PC-9 (cell line): ENCODE data around the gene ELMO1. TPM values are rescaled to one million over a fixed set of nuclear protein-coding genes. Genes with fewer than 3 reads are reported as not detected.

Source experiments
- BruUV-seq: library from RNA; stranded (reverse); fragments of 400-500 nt; replicated peaks from 2 replicates; lab custom pipeline; 2021; lab: Mats Ljungman, UMichigan
- CTCF ChIA-PET: fragments of 300-600 bp; sonication (Branson Sonifier 250); formaldehyde crosslinking; loops from one replicate; lab custom pipeline; 2022; ENCODE audit warnings: antibody characterized with exemption; lab: Charles Lee
- POLR2A ChIA-PET: fragments of 300-600 bp; sonication (Branson Sonifier 250); formaldehyde crosslinking; loops from one replicate; lab custom pipeline; 2022; ENCODE audit warnings: antibody characterized with exemption; ENCODE audit not compliant: unreplicated experiment; lab: Charles Lee
- DNase-seq, 2 experiments: peaks; one replicate each; pipeline versions ENCODE4 v3.0.0 to v3.0.0-alpha.2; 2015 to 2022; ENCODE audit warnings: mixed read lengths in 1 of 2
- H2AFZ ChIP-seq: fragments of 200-600 bp; sonication (generic); 2 replicates; pipeline ENCODE4 v1.8.1; 2017; ENCODE audit warnings: antibody characterized with exemption
- H3F3A ChIP-seq: fragments of 200-600 bp; sonication (generic); 2 replicates; pipeline ENCODE4 v1.8.1; 2017; ENCODE audit warnings: antibody characterized with exemption, mild to moderate bottlenecking, low read depth; ENCODE audit not compliant: insufficient read depth
- H3K27ac ChIP-seq: fragments of 200-600 bp; sonication (generic); 2 replicates; pipeline ENCODE4 v1.6.1; 2016; ENCODE audit warnings: mixed run types
- H3K27me3 ChIP-seq: fragments of 200-600 bp; sonication (generic); 2 replicates; pipeline ENCODE4 v1.6.1; 2016; ENCODE audit warnings: low read depth, mixed run types; ENCODE audit not compliant: insufficient read depth
- H3K36me3 ChIP-seq: fragments of 200-600 bp; sonication (generic); 2 replicates; pipeline ENCODE4 v1.6.1; 2016; ENCODE audit warnings: low read depth, mixed run types
- H3K4me1 ChIP-seq: fragments of 200-600 bp; sonication (generic); replicated peaks from 2 replicates; pipeline ENCODE4 v1.6.1; 2016; ENCODE audit warnings: mixed run types; ENCODE audit not compliant: insufficient read depth
- H3K4me2 ChIP-seq: fragments of 200-600 bp; sonication (generic); 2 replicates; pipeline ENCODE4 v1.6.1; 2017; ENCODE audit warnings: mixed run types
- H3K4me3 ChIP-seq: fragments of 200-600 bp; sonication (generic); 2 replicates; pipeline ENCODE4 v1.6.1; 2016; ENCODE audit warnings: mixed run types
- H3K79me2 ChIP-seq: fragments of 200-600 bp; sonication (generic); 2 replicates; pipeline ENCODE4 v1.6.1; 2017; ENCODE audit warnings: low read depth, mixed run types
- H3K9me2 ChIP-seq: fragments of 200-600 bp; sonication (generic); 2 replicates; pipeline ENCODE4 v1.8.1; 2017; ENCODE audit warnings: mild to moderate bottlenecking; ENCODE audit not compliant: insufficient read depth
- H3K9me3 ChIP-seq: fragments of 200-600 bp; sonication (generic); 2 replicates; pipeline ENCODE4 v1.8.1; 2016; ENCODE audit warnings: low read depth; ENCODE audit not compliant: insufficient read depth
- H4K20me1 ChIP-seq: fragments of 200-600 bp; sonication (generic); 2 replicates; pipeline ENCODE4 v1.8.1; 2017; ENCODE audit not compliant: insufficient read depth
- CTCF ChIP-seq: fragments of 200-600 bp; sonication (generic); conservative IDR thresholded peaks from 2 replicates; pipeline ENCODE4 v1.6.1; 2017; ENCODE audit warnings: mixed run types, antibody characterized with exemption, mild to moderate bottlenecking, moderate library complexity
- EZH2 ChIP-seq: fragments of 200-600 bp; sonication (generic); IDR thresholded peaks from 2 replicates; pipeline ENCODE4 v1.8.0; 2017; ENCODE audit warnings: antibody characterized with exemption, low read depth
- intact Hi-C: fragments of 100-400 bp; cut with micrococcal nuclease; formaldehyde crosslinking; loops from one replicate; pipeline ENCODE4 v1.10.0; 2022; ENCODE audit not compliant: unreplicated experiment
- total RNA-seq: library from RNA; stranded (reverse); gene quantifications from 2 replicates; pipeline ENCODE4 v1.2.3, GENCODE V29; 2021

ELMO1 gene
- total RNA-seq, 1 experiment from 2014 or later: 4.8 TPM

GRCh38 chr7:37277513-37277912 is 171.2 kb downstream of the ELMO1 start:
- H3F3A ChIP-seq: no peaks in the 10 kb centered on the region
- no peaks in the 10 kb centered on the region for H3K79me2 ChIP-seq
- ChIA-PET POLR2A (no interaction called here), CTCF (no interaction called here)
- H3K27me3 ChIP-seq: peaks cover 43% of the 10 kb centered on the region
- intact Hi-C loops: no loop called here
- H2AFZ ChIP-seq: no peak overlapping the region
- DNase-seq: no peak
- no peaks in the 10 kb centered on the region for H3K9me2 ChIP-seq
- H3K9me3 ChIP-seq: no peaks in the 10 kb centered on the region
- H4K20me1 ChIP-seq: no peaks in the 10 kb centered on the region
- TF ChIP-seq EZH2 (no peak), CTCF (no peak)
- H3K27ac ChIP-seq: no peak overlapping the region
- H3K4me2 ChIP-seq: no peak overlapping the region
- no peaks in the 10 kb centered on the region for H3K4me1 ChIP-seq
- H3K4me3 ChIP-seq: no peak overlapping the region
- BruUV-seq: no TSS peak
- no peaks in the 10 kb centered on the region for H3K36me3 ChIP-seq

- TF ChIP-seq CTCF (no peak), EZH2 (no peak)
- ChIA-PET POLR2A (no interaction called here), CTCF (no interaction called here)
- Histone ChIP-seq H2AFZ (no peak overlapping the region), H3K4me2 (no peak overlapping the region), H3K36me3 (no peaks in the 10 kb centered on the region), H3K9me2 (no peaks in the 10 kb centered on the region), H3K4me1 (no peaks in the 10 kb centered on the region), H4K20me1 (no peaks in the 10 kb centered on the region), H3K27ac (no peak overlapping the region), H3K27me3 (peaks cover 61% of the 10 kb centered on the region), H3K4me3 (no peak overlapping the region), H3K9me3 (no peaks in the 10 kb centered on the region), H3K79me2 (no peaks in the 10 kb centered on the region), H3F3A (no peaks in the 10 kb centered on the region)
- no peak for DNase-seq
- no TSS peak for BruUV-seq
- intact Hi-C loops: no loop called here
These were observed 173.5 kb downstream of the ELMO1 start for GRCh38 chr7:37275078-37275710.

GRCh38 chr7:37273891-37274290 is 174.8 kb downstream of the ELMO1 start:
- Histone ChIP-seq H3K79me2 (no peaks in the 10 kb centered on the region), H3K4me3 (no peak overlapping the region), H3K4me1 (no peaks in the 10 kb centered on the region), H3K9me2 (no peaks in the 10 kb centered on the region), H3K36me3 (no peaks in the 10 kb centered on the region), H4K20me1 (no peaks in the 10 kb centered on the region), H3K9me3 (no peaks in the 10 kb centered on the region), H2AFZ (no peak overlapping the region), H3K4me2 (no peak overlapping the region), H3K27ac (no peak overlapping the region), H3F3A (no peaks in the 10 kb centered on the region), H3K27me3 (peaks cover 67% of the 10 kb centered on the region)
- DNase-seq: no peak
- intact Hi-C loops: no loop called here
- ChIA-PET POLR2A (no interaction called here), CTCF (no interaction called here)
- BruUV-seq: no TSS peak
- TF ChIP-seq CTCF (no peak), EZH2 (no peak)
